HepG2 (cell line): ENCODE results near the gene CDRT4. TPM values are rescaled to one million over a fixed set of nuclear protein-coding genes. Genes with fewer than 3 reads are reported as not detected.

Source experiments
- ATAC-seq: fragments of 200-7000 bp; cut with Tn5 transposase; 3 replicates; pipeline ENCODE4 v1.9.1; 2020; ENCODE audit warnings: mild to moderate bottlenecking, moderate library complexity
- BruUV-seq: library from RNA; stranded (reverse); fragments of 400-500 nt; replicated peaks from 2 replicates; lab custom pipeline; 2021; lab: Mats Ljungman, UMichigan
- CTCF ChIA-PET: fragments of 300-600 bp; formaldehyde crosslinking; extraction: SDS; loops from one replicate; lab custom pipeline; 2021; ENCODE audit warnings: low total read pairs, inconsistent platforms, low intra/inter-chr PET ratio; lab: Yijun Ruan, JAX
- POLR2A ChIA-PET: fragments of 350-600 bp; sonication (Branson Sonifier 250); formaldehyde crosslinking; loops from one replicate; lab custom pipeline; 2020; ENCODE audit warnings: antibody characterized with exemption, inconsistent platforms; lab: Yijun Ruan, JAX
- DNase-seq: peaks from one replicate; pipeline ENCODE4 v3.0.0-alpha.2; 2015; ENCODE audit warnings: low spot score
- FAIRE-seq: peaks from 3 replicates; lab custom pipeline; 2011; peaks lifted over from hg19 to GRCh38; lab: Jason Lieb, UNC
- H2AFZ ChIP-seq: one replicate; pipeline ENCODE4 v1.6.1; 2011; ENCODE audit warnings: low read length, inconsistent platforms
- H3K27ac ChIP-seq: fragments of 300-600 bp; 3 replicates; pipeline ENCODE4 v1.8.0; 2011; ENCODE audit warnings: mixed run types, mild to moderate bottlenecking, mixed read lengths, low read length, inconsistent platforms; ENCODE audit not compliant: insufficient read depth; ENCODE audit errors: extremely low read length
- H3K27me3 ChIP-seq, 2 experiments: fragments of 200-600 bp in 1 of 2; 2 replicates in 1 of 2; 3 replicates in 1 of 2; pipeline versions ENCODE4 v1.6.0 to v1.8.0; 2011; ENCODE audit warnings: low read length in 2 of 2, mild to moderate bottlenecking in 2 of 2, moderate library complexity in 2 of 2, inconsistent platforms in 1 of 2; ENCODE audit not compliant: insufficient read depth in 2 of 2, control insufficient read depth in 1 of 2
- H3K36me3 ChIP-seq, 2 experiments: fragments of 200-600 bp in 1 of 2; replicated peaks in 1 of 2; 2 replicates in 1 of 2; 3 replicates in 1 of 2; pipeline versions ENCODE4 v1.5.1 to v1.8.0; 2011; ENCODE audit warnings: low read length in 2 of 2, inconsistent platforms in 1 of 2; ENCODE audit not compliant: insufficient read depth in 2 of 2, control insufficient read depth in 1 of 2
- H3K4me1 ChIP-seq: 2 replicates; pipeline ENCODE4 v1.5.1; 2012; ENCODE audit warnings: low read length, inconsistent platforms; ENCODE audit not compliant: insufficient read depth
- H3K4me2 ChIP-seq: 2 replicates; pipeline ENCODE4 v1.6.0; 2011; ENCODE audit warnings: low read depth, low read length, inconsistent platforms
- H3K4me3 ChIP-seq, 3 experiments: fragments of 200-600 bp in 1 of 3; sonication (generic), shearing (Covaris generic) in 1 of 3; replicated peaks in 1 of 3; 2 replicates each; pipeline ENCODE4 v1.5.1; 2011 to 2016; ENCODE audit warnings: low read length in 3 of 3, inconsistent platforms in 2 of 3, low read depth in 2 of 3, mild to moderate bottlenecking in 2 of 3, control low read depth in 1 of 3, mixed read lengths in 1 of 3; ENCODE audit not compliant: insufficient read depth in 1 of 3
- H3K79me2 ChIP-seq: one replicate; pipeline ENCODE4 v1.6.1; 2011; ENCODE audit warnings: low read length, inconsistent platforms; ENCODE audit not compliant: insufficient read depth
- H3K9ac ChIP-seq: 2 replicates; pipeline ENCODE4 v1.6.0; 2011; ENCODE audit warnings: mild to moderate bottlenecking, low read depth, low read length, inconsistent platforms; ENCODE audit not compliant: insufficient read depth
- H3K9me3 ChIP-seq: 2 replicates; pipeline ENCODE4 v1.5.1; 2012; ENCODE audit warnings: mild to moderate bottlenecking, low read length
- H4K20me1 ChIP-seq: 2 replicates; pipeline ENCODE4 v1.6.0; 2011; ENCODE audit warnings: inconsistent platforms, mild to moderate bottlenecking, low read length, moderate library complexity; ENCODE audit not compliant: insufficient read depth
- EED ChIP-seq: sonication (generic); formaldehyde crosslinking; IDR thresholded peaks from 2 replicates; pipeline ENCODE4 v1.5.0; 2020; ENCODE audit warnings: mild to moderate bottlenecking, missing genetic modification reagents
- FOXM1 ChIP-seq: sonication (generic); formaldehyde crosslinking; IDR thresholded peaks from 2 replicates; pipeline ENCODE4 v1.5.0; 2020; ENCODE audit warnings: missing genetic modification reagents
- HNRNPL ChIP-seq: fragments of 200-400 bp; formaldehyde crosslinking; IDR thresholded peaks from 2 replicates; pipeline ENCODE4 v1.6.1; 2017; ENCODE audit warnings: mild to moderate bottlenecking, low read depth, low read length
- PCBP2 ChIP-seq: fragments of 200-400 bp; formaldehyde crosslinking; optimal IDR thresholded peaks from 2 replicates; pipeline ENCODE3; 2018; ENCODE audit warnings: low read length, low read depth; ENCODE audit not compliant: poor library complexity, severe bottlenecking
- POLR2AphosphoS2 ChIP-seq: IDR thresholded peaks from 2 replicates; pipeline ENCODE4 v1.6.1; 2011; ENCODE audit warnings: low read depth, low read length, improper control_type of control experiment
- SRSF1 ChIP-seq: fragments of 200-400 bp; formaldehyde crosslinking; optimal IDR thresholded peaks from 2 replicates; pipeline ENCODE3; 2017; ENCODE audit warnings: mild to moderate bottlenecking, low read depth, low read length, moderate library complexity
- TGIF2 ChIP-seq: IDR thresholded peaks from 2 replicates; pipeline ENCODE4 v1.6.1; 2016; ENCODE audit warnings: control low read depth, missing compliant biosample characterization
- ZFX ChIP-seq: sonication (generic); formaldehyde crosslinking; IDR thresholded peaks from 2 replicates; pipeline ENCODE4 v1.4.0; 2020; ENCODE audit warnings: mild to moderate bottlenecking, low read depth, missing genetic modification reagents, moderate library complexity
- ZMYM4 ChIP-seq: sonication (generic); formaldehyde crosslinking; IDR thresholded peaks from 2 replicates; pipeline ENCODE4 v1.8.1; 2023; ENCODE audit warnings: mild to moderate bottlenecking, missing genetic modification reagents
- ZNF20 ChIP-seq: sonication (generic); formaldehyde crosslinking; IDR thresholded peaks from 2 replicates; pipeline ENCODE4 v1.4.0; 2020; ENCODE audit warnings: mild to moderate bottlenecking, moderate library complexity, missing genetic modification reagents
- ZNF329 ChIP-seq: sonication (generic); formaldehyde crosslinking; IDR thresholded peaks from 2 replicates; pipeline ENCODE4 v1.9.0; 2021; ENCODE audit warnings: low read depth, mild to moderate bottlenecking, missing genetic modification reagents
- ZNF790 ChIP-seq: sonication (generic); formaldehyde crosslinking; IDR thresholded peaks from 2 replicates; pipeline ENCODE4 v1.8.0; 2022; ENCODE audit warnings: missing genetic modification reagents, mild to moderate bottlenecking, borderline replicate concordance
- WGBS: methylation state at CpG from one replicate; pipeline ENCODE4 v1.1.6; 2017; ENCODE audit warnings: low lambda C conversion rate; 5-methylcytosine and 5-hydroxymethylcytosine counted together
- in situ Hi-C: cut with HindIII; loops from 2 replicates; pipeline ENCODE4 v1.10.0; 2017; ENCODE audit warnings: low pct_unique_long_range_greater_than_20kb; ENCODE audit not compliant: extremely low pct_ligation_motif_present
- intact Hi-C: fragments of 100-400 bp; cut with micrococcal nuclease; formaldehyde crosslinking; loops from one replicate; pipeline ENCODE4 v1.10.0; 2022; ENCODE audit not compliant: unreplicated experiment
- polyA plus RNA-seq, 8 experiments: library from polyadenylated mRNA; depleted of rRNA in 3 of 8; stranded (reverse) in 7 of 8; unstranded in 1 of 8; fragments of >200 nt; fragmentation: Illumina TruSeq in 4 of 8; extraction: Trizol in 4 of 8; gene quantifications; 2 replicates each; pipeline versions ENCODE4 v1.2.1 to v1.2.3, GENCODE V29; 2011 to 2016; ENCODE audit warnings: low read depth in 4 of 8, missing spikeins in 1 of 8, mixed read lengths in 1 of 8; ENCODE audit not compliant: insufficient read depth in 1 of 8
- total RNA-seq, 5 experiments: library from RNA; depleted of rRNA; stranded (reverse); fragments of >200 nt; fragmentation: Illumina TruSeq; extraction: Trizol; gene quantifications; 2 replicates each; pipeline ENCODE4 v1.2.3, GENCODE V29; 2016; ENCODE audit warnings: low read depth in 1 of 5
- TF ChIP-seq, protein P1 (sequence below): sonication (generic); formaldehyde crosslinking; conservative IDR thresholded peaks from 2 replicates; pipeline ENCODE4 v1.4.0; 2020; ENCODE audit warnings: missing genetic modification reagents
- TF ChIP-seq, protein P2 (sequence below): sonication (generic); formaldehyde crosslinking; IDR thresholded peaks from 2 replicates; pipeline ENCODE4 v1.5.1; 2020; ENCODE audit warnings: mild to moderate bottlenecking, missing genetic modification reagents, borderline replicate concordance
- TF ChIP-seq, protein P3 (sequence below): sonication (generic); formaldehyde crosslinking; IDR thresholded peaks from 2 replicates; pipeline ENCODE4 v1.4.0; 2020; ENCODE audit warnings: missing genetic modification reagents, mild to moderate bottlenecking, borderline replicate concordance

Gene CDRT4
- total and polyA plus RNA-seq, 2 of the 13 experiments (the other 11 are each of a cell fraction or from before 2014, with no cell fraction given): 5.8 to 12.1 TPM

DNA sequence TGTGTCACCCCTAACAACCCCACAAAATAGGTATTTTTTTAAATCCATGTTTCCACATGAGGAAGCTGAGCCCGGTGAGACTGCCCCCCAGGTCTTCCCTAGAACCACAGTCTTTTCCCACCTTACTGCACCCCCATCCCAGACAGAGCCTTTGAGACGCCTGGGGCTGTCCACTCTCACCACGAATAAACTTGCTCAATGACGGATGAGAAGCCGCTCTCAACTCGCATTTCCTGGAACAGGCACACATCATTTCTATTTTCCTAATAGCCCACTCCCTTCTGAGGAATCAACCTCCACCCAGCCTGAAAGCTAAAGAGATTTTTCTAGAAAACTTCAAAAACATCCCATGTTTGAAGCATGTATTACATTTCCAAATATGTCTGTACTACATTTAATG, 14.1 kb upstream of the CDRT4 start (continued):
- TF ChIP-seq HNRNPL (no peak), SRSF1 (no peak), ZNF20 (CRISPR knock-in tag) (no peak)

DNA sequence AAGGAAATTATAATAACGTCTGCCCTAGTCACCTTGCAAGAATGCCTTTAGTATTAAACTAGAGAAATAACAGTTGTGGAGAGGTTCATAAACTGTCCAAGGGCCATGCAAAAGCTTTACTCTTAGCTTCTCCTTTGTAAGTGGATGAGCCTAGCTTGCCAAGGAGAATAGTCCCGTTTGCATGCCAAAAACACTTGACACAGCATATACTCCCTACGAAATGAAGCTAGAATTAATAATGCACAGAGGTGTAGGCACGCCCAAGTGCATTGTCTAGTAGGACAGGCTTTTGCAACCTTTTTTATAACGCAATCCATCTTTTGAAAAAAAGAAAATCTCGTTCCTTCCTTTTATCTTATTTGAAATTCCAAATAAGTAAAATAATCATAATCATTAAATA, 12.8 kb upstream of the CDRT4 start:
- no peak for FAIRE-seq
- DNase-seq: no peak
- Histone ChIP-seq H3K9me3 (no peaks in the 10 kb centered on the region), H3K9ac (no peak overlapping the region), H3K36me3 (peaks cover 8 to 14% of the 10 kb centered on the region in 2 experiments; a peak in 4 of 5 replicates), H3K4me2 (no peak overlapping the region), H3K79me2 (no peaks in the 10 kb centered on the region), H2AFZ (no peak overlapping the region), H3K27me3 (no peaks in the 10 kb centered on the region), H3K4me3 (no peak overlapping the region), H3K27ac (no peak overlapping the region), H4K20me1 (0 out of 2 replicates have a peak, but pooled peaks cover 3% of the 10 kb centered on the region), H3K4me1 (peaks cover 14% of the 10 kb centered on the region)
- ChIA-PET CTCF (no interaction called here), POLR2A (no interaction called here)
- no TSS peak for BruUV-seq
- intact Hi-C loops: no loop called here
- ATAC-seq: no peak
- over 99% methylated on average over 6 of the region's 6 CpGs for WGBS
- in situ Hi-C loops: no loop called here
- TF ChIP-seq TGIF2 (no peak), FOXM1 (CRISPR knock-in tag) (no peak), PCBP2 (no peak), EED (CRISPR knock-in tag) (no peak), POLR2AphosphoS2 (no peak), ZMYM4 (no peak), ZFX (no peak), ZNF329 (CRISPR knock-in tag) (no peak), ZNF790 (CRISPR knock-in tag) (no peak)
- TF ChIP-seq, protein P1, sequence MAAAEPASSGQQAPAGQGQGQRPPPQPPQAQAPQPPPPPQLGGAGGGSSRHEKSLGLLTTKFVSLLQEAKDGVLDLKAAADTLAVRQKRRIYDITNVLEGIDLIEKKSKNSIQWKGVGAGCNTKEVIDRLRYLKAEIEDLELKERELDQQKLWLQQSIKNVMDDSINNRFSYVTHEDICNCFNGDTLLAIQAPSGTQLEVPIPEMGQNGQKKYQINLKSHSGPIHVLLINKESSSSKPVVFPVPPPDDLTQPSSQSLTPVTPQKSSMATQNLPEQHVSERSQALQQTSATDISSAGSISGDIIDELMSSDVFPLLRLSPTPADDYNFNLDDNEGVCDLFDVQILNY: no peak
- TF ChIP-seq, protein P2, sequence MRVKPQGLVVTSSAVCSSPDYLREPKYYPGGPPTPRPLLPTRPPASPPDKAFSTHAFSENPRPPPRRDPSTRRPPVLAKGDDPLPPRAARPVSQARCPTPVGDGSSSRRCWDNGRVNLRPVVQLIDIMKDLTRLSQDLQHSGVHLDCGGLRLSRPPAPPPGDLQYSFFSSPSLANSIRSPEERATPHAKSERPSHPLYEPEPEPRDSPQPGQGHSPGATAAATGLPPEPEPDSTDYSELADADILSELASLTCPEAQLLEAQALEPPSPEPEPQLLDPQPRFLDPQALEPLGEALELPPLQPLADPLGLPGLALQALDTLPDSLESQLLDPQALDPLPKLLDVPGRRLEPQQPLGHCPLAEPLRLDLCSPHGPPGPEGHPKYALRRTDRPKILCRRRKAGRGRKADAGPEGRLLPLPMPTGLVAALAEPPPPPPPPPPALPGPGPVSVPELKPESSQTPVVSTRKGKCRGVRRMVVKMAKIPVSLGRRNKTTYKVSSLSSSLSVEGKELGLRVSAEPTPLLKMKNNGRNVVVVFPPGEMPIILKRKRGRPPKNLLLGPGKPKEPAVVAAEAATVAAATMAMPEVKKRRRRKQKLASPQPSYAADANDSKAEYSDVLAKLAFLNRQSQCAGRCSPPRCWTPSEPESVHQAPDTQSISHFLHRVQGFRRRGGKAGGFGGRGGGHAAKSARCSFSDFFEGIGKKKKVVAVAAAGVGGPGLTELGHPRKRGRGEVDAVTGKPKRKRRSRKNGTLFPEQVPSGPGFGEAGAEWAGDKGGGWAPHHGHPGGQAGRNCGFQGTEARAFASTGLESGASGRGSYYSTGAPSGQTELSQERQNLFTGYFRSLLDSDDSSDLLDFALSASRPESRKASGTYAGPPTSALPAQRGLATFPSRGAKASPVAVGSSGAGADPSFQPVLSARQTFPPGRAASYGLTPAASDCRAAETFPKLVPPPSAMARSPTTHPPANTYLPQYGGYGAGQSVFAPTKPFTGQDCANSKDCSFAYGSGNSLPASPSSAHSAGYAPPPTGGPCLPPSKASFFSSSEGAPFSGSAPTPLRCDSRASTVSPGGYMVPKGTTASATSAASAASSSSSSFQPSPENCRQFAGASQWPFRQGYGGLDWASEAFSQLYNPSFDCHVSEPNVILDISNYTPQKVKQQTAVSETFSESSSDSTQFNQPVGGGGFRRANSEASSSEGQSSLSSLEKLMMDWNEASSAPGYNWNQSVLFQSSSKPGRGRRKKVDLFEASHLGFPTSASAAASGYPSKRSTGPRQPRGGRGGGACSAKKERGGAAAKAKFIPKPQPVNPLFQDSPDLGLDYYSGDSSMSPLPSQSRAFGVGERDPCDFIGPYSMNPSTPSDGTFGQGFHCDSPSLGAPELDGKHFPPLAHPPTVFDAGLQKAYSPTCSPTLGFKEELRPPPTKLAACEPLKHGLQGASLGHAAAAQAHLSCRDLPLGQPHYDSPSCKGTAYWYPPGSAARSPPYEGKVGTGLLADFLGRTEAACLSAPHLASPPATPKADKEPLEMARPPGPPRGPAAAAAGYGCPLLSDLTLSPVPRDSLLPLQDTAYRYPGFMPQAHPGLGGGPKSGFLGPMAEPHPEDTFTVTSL (CRISPR knock-in tag): no peak
- TF ChIP-seq, protein P3, sequence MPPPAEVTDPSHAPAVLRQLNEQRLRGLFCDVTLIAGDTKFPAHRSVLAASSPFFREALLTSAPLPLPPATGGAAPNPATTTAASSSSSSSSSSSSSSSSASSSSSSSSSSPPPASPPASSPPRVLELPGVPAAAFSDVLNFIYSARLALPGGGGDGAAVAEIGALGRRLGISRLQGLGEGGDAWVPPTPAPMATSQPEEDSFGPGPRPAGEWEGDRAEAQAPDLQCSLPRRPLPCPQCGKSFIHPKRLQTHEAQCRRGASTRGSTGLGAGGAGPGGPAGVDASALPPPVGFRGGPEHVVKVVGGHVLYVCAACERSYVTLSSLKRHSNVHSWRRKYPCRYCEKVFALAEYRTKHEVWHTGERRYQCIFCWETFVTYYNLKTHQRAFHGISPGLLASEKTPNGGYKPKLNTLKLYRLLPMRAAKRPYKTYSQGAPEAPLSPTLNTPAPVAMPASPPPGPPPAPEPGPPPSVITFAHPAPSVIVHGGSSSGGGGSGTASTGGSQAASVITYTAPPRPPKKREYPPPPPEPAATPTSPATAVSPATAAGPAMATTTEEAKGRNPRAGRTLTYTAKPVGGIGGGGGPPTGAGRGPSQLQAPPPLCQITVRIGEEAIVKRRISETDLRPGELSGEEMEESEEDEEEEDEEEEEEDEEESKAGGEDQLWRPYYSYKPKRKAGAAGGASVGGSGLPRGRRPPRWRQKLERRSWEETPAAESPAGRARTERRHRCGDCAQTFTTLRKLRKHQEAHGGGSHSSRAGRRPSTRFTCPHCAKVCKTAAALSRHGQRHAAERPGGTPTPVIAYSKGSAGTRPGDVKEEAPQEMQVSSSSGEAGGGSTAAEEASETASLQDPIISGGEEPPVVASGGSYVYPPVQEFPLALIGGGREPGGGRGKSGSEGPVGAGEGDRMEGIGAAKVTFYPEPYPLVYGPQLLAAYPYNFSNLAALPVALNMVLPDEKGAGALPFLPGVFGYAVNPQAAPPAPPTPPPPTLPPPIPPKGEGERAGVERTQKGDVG (CRISPR knock-in tag): no peak
